ENCODE results near the gene PCSK6. TPM values are rescaled to one million over a fixed set of nuclear protein-coding genes. Genes with fewer than 3 reads are reported as not detected.
A peak's percentile ranks its signal among the peaks of the same experiment; 100 is the strongest.
"Not testable (repeated sequence)": the region's sequence is repeated elsewhere in the genome, so short reads cannot be mapped to it uniquely, and the experiment has no call there.

PCSK6 gene
- total and polyA plus RNA-seq, 2 donors from 2014 or later = 3.8 to 7.3 TPM

GRCh38 chr15:101294731-101295606 lies 194.5 kb downstream of the PCSK6 start, which contains the start of gene SNRPA1:
SNRPA1 (minus strand) TSS chr15:101295248; CDS start chr15:101295178, 70 bp downstream.
- intact Hi-C loops (cut with DNase I) = no loop called here
- TF ChIP-seq, protein P1, sequence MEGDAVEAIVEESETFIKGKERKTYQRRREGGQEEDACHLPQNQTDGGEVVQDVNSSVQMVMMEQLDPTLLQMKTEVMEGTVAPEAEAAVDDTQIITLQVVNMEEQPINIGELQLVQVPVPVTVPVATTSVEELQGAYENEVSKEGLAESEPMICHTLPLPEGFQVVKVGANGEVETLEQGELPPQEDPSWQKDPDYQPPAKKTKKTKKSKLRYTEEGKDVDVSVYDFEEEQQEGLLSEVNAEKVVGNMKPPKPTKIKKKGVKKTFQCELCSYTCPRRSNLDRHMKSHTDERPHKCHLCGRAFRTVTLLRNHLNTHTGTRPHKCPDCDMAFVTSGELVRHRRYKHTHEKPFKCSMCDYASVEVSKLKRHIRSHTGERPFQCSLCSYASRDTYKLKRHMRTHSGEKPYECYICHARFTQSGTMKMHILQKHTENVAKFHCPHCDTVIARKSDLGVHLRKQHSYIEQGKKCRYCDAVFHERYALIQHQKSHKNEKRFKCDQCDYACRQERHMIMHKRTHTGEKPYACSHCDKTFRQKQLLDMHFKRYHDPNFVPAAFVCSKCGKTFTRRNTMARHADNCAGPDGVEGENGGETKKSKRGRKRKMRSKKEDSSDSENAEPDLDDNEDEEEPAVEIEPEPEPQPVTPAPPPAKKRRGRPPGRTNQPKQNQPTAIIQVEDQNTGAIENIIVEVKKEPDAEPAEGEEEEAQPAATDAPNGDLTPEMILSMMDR (IDR thresholded peaks at IDR 0.05; ENCODE audit: borderline replicate concordance, extremely low read depth, insufficient read depth) = no peak
- H3K36me3 ChIP-seq (ENCODE audit: control insufficient read depth in 2 of 3, insufficient read depth in 3 of 3, low read length in 3 of 3) = no peaks in the 10 kb centered on the region

GRCh38 chr15:101293122-101293521 lies 196.4 kb downstream of the PCSK6 start:
- intact Hi-C loops (cut with DNase I) = no loop called here
- Histone ChIP-seq H3K9me3 (ENCODE audit: control insufficient read depth in 2 of 3, insufficient read depth in 1 of 3, low read length in 3 of 3) (no peaks in the 10 kb centered on the region), H3K27me3 (ENCODE audit: control insufficient read depth, insufficient read depth, low read length) (no peaks in the 10 kb centered on the region), H3K9ac (ENCODE audit: low read length in 3 of 3) (peak overlapping the region in 1 of 3 donors; percentile 32), H3K4me1 (ENCODE audit: control insufficient read depth in 2 of 3, insufficient read depth in 2 of 3, low read depth in 1 of 3, low read length in 3 of 3) (peaks cover 4 to 12% (median 8%) of the 10 kb centered on the region in 3 donors), H3K27ac (ENCODE audit: low read depth in 2 of 2, low read length in 2 of 2) (no peak overlapping the region), H3K4me3 (ENCODE audit: low read length in 3 of 3) (peak overlapping the region; percentile 33 to 99 (median 98)), H3K36me3 (ENCODE audit: control insufficient read depth in 2 of 3, insufficient read depth in 3 of 3, low read length in 3 of 3) (no peaks in the 10 kb centered on the region)
- TF ChIP-seq, protein P1 (IDR thresholded peaks at IDR 0.05; ENCODE audit: borderline replicate concordance, extremely low read depth, insufficient read depth) = no peak
- no peak for FAIRE-seq
- peak in 3 of 5 donors; percentile 25 to 34 (median 27) for DNase-seq

More at GRCh38 chr15:101294731-101295606, 194.5 kb downstream of the PCSK6 start, which contains the start of gene SNRPA1:
- H3K4me1 ChIP-seq (ENCODE audit: control insufficient read depth in 2 of 3, insufficient read depth in 2 of 3, low read depth in 1 of 3, low read length in 3 of 3) = peaks cover 4 to 12% (median 8%) of the 10 kb centered on the region in 3 donors
- FAIRE-seq (no peak), DNase-seq (peak; percentile 97 to 99 (median 98))
- H3K4me3 ChIP-seq (ENCODE audit: low read length in 3 of 3) = peak within 1 kb of the TSS; percentile 96 to 99 (median 98)
- peak within 1 kb of the TSS; percentile 94 for H3K27ac ChIP-seq (ENCODE audit: low read depth in 2 of 2, low read length in 2 of 2)
- H3K9ac ChIP-seq (ENCODE audit: low read length in 3 of 3) = peak within 1 kb of the TSS; percentile 75 to 95 (median 92)
- H3K27me3 ChIP-seq (ENCODE audit: control insufficient read depth, insufficient read depth, low read length) = no peaks in the 10 kb centered on the region
- H3K9me3 ChIP-seq (ENCODE audit: control insufficient read depth in 2 of 3, insufficient read depth in 1 of 3, low read length in 3 of 3) = no peaks in the 10 kb centered on the region

- Histone ChIP-seq H3K27me3 (ENCODE audit: control insufficient read depth, insufficient read depth, low read length) (no peaks in the 10 kb centered on the region), H3K9ac (ENCODE audit: low read length in 3 of 3) (no peak overlapping the region), H3K9me3 (ENCODE audit: control insufficient read depth in 2 of 3, insufficient read depth in 1 of 3, low read length in 3 of 3) (no peaks in the 10 kb centered on the region), H3K4me3 (ENCODE audit: low read length in 3 of 3) (no peak overlapping the region), H3K27ac (ENCODE audit: low read depth in 2 of 2, low read length in 2 of 2) (no peak overlapping the region), H3K4me1 (ENCODE audit: control insufficient read depth in 2 of 3, insufficient read depth in 2 of 3, low read depth in 1 of 3, low read length in 3 of 3) (peaks cover 0 to 8% (median 7%) of the 10 kb centered on the region in 3 donors), H3K36me3 (ENCODE audit: control insufficient read depth in 2 of 3, insufficient read depth in 3 of 3, low read length in 3 of 3) (peaks cover 7 to 18% (median 13%) of the 10 kb centered on the region in 3 donors)
- TF ChIP-seq, protein P1 (IDR thresholded peaks at IDR 0.05; ENCODE audit: borderline replicate concordance, extremely low read depth, insufficient read depth) = peak; percentile 25
- DNase-seq (peak in 2 of 5 donors; percentile 21 to 50), FAIRE-seq (no peak)
- intact Hi-C loops (cut with DNase I) = no loop called here
Observed at GRCh38 chr15:101288905-101289513, 200.5 kb downstream of the PCSK6 start.

- intact Hi-C loops (cut with DNase I); FAIRE-seq; H3K27me3 ChIP-seq (ENCODE audit: control insufficient read depth, insufficient read depth, low read length); H3K9ac ChIP-seq (ENCODE audit: low read length in 3 of 3); H3K4me1 ChIP-seq (ENCODE audit: control insufficient read depth in 2 of 3, insufficient read depth in 2 of 3, low read depth in 1 of 3, low read length in 3 of 3); H3K27ac ChIP-seq (ENCODE audit: low read depth in 2 of 2, low read length in 2 of 2); H3K9me3 ChIP-seq (ENCODE audit: control insufficient read depth in 2 of 3, insufficient read depth in 1 of 3, low read length in 3 of 3); DNase-seq; H3K4me3 ChIP-seq (ENCODE audit: low read length in 3 of 3): not testable (repeated sequence)
- H3K36me3 ChIP-seq (ENCODE audit: control insufficient read depth in 2 of 3, insufficient read depth in 3 of 3, low read length in 3 of 3) = peaks cover 7 to 24% (median 20%) of the 10 kb centered on the region in 3 donors
Observed at GRCh38 chr15:101287342-101287741, 202.2 kb downstream of the PCSK6 start.
